Esophagus muscularis mucosa (tissue), 4 donors: Measurements from ENCODE around the gene SERTM1. TPM values are rescaled to one million over a fixed set of nuclear protein-coding genes. Genes with fewer than 3 reads are reported as not detected.

Experiments used
- DNase-seq: peaks from one replicate; pipeline ENCODE4 v3.0.0-alpha.2; 2017; ENCODE audit errors: extremely low spot score
- H3K27ac ChIP-seq, 4 donors: fragments of 200-600 bp; sonication (generic); replicated peaks in 1 of 4; 1 replicate in 3 of 4; 2 replicates in 1 of 4; pipeline ENCODE4 v1.5.1; 2016 to 2019; ENCODE audit warnings: mild to moderate bottlenecking in 1 of 4
- H3K27me3 ChIP-seq, 4 donors: fragments of 200-600 bp; sonication (generic); one replicate each; pipeline versions ENCODE4 v1.5.1 to v1.6.0; 2016 to 2019
- H3K36me3 ChIP-seq, 4 donors: fragments of 200-600 bp; sonication (generic); one replicate each; pipeline ENCODE4 v1.5.1; 2016 to 2019
- H3K4me1 ChIP-seq, 4 donors: fragments of 200-600 bp; sonication (generic); one replicate each; pipeline ENCODE4 v1.5.1; 2016 to 2019
- H3K4me3 ChIP-seq, 4 donors: fragments of 200-600 bp; sonication (generic); 1 replicate in 2 of 4; 2 replicates in 2 of 4; pipeline ENCODE4 v1.5.1; 2016 to 2019; ENCODE audit warnings: mild to moderate bottlenecking in 4 of 4, moderate library complexity in 1 of 4
- H3K9me3 ChIP-seq, 4 donors: fragments of 200-600 bp; sonication (generic); 1 replicate in 3 of 4; 2 replicates in 1 of 4; pipeline ENCODE4 v1.5.1; 2016 to 2019
- CTCF ChIP-seq, 3 experiments: fragments of 200-600 bp in 2 of 3; fragments of 450-650 bp in 1 of 3; sonication (generic) in 2 of 3; IDR thresholded peaks; one replicate each; pipeline ENCODE4 v1.5.1; 2017 to 2019; ENCODE audit warnings: antibody characterized with exemption in 3 of 3, mild to moderate bottlenecking in 2 of 3, moderate library complexity in 1 of 3
- EP300 ChIP-seq: sonication (generic); formaldehyde crosslinking; IDR thresholded peaks from one replicate; pipeline ENCODE4 v1.6.1; 2017; ENCODE audit warnings: antibody characterized with exemption
- POLR2A ChIP-seq: fragments of 450-650 bp; IDR thresholded peaks from one replicate; pipeline ENCODE4 v1.6.1; 2017; ENCODE audit warnings: antibody characterized with exemption, moderate library complexity, mild to moderate bottlenecking, low read depth
- POLR2AphosphoS5 ChIP-seq, 2 donors: sonication (generic); formaldehyde crosslinking; IDR thresholded peaks; one replicate each; pipeline ENCODE4 v1.6.1; 2017; ENCODE audit warnings: antibody characterized with exemption in 2 of 2
- WGBS: methylation state at CpG from one replicate; pipeline ENCODE4 v1.1.5; 2018; 5-methylcytosine and 5-hydroxymethylcytosine counted together
- intact Hi-C: fragments of 100-400 bp; cut with DNase I; formaldehyde crosslinking; loops from one replicate; pipeline ENCODE4 v1.15.1; 2023
- total RNA-seq, 4 donors: library from RNA; depleted of rRNA; stranded (reverse); fragments of >200 nt; gene quantifications; one replicate each; pipeline versions ENCODE4 v1.1.0 to v1.2.1, GENCODE V29; 2016

Gene SERTM1
- total RNA-seq, 4 donors from 2014 or later: under 0.01 to 0.33 (median 0.13) TPM; not detected in 1

- H3K36me3 ChIP-seq: no peaks in the 10 kb centered on the region
- H3K9me3 ChIP-seq: no peaks in the 10 kb centered on the region
- no peak for TF ChIP-seq POLR2A
- no peak for TF ChIP-seq POLR2AphosphoS5 (IDR thresholded peaks at IDR 0.05)
- no peak for TF ChIP-seq EP300
- DNase-seq: no peak
- no peaks in the 10 kb centered on the region for H3K4me1 ChIP-seq
- no peak overlapping the region for H3K27ac ChIP-seq
- no peak overlapping the region for H3K4me3 ChIP-seq
- intact Hi-C loops: no loop called here
- 81% methylated on average over 3 of the region's 3 CpGs for WGBS
- no peaks in the 10 kb centered on the region for H3K27me3 ChIP-seq
These were observed 71.6 kb downstream of the SERTM1 start for GRCh38 chr13:36745436-36745835.

- DNase-seq: no peak
- H3K9me3 ChIP-seq: no peaks in the 10 kb centered on the region
- intact Hi-C loops: no loop called here
These were observed 72.2 kb downstream of the SERTM1 start for GRCh38 chr13:36746051-36746450.

More at GRCh38 chr13:36746051-36746450, 72.2 kb downstream of the SERTM1 start:
- TF ChIP-seq POLR2A (no peak), CTCF (IDR thresholded peaks at IDR 0.05) (no peak), EP300 (no peak), POLR2AphosphoS5 (IDR thresholded peaks at IDR 0.05) (no peak)
- H3K27ac ChIP-seq: no peak overlapping the region
- H3K27me3 ChIP-seq: no peaks in the 10 kb centered on the region
- WGBS: 89% methylated on average over 2 of the region's 2 CpGs
- no peak overlapping the region for H3K4me3 ChIP-seq
- H3K4me1 ChIP-seq: no peaks in the 10 kb centered on the region
- no peaks in the 10 kb centered on the region for H3K36me3 ChIP-seq

Other genes with a start within 250 kb of the SERTM1 start
- under 1 TPM in 3 of 4 donors, not detected in 1; 0.26 to 0.83 (median 0.33) TPM for gene CCNA1, start 241.5 kb upstream of the SERTM1 start, total RNA-seq
- gene RFXAP, start 145.2 kb downstream of the SERTM1 start, total RNA-seq: 1 to 10 TPM; 3.3 to 4.6 (median 4.2) TPM
- 100 to 1,000 TPM in 1 of 4 donors, 10 to 100 TPM in 3; 44.0 to 108 (median 69.0) TPM for gene SMAD9, start 246.2 kb downstream of the SERTM1 start, total RNA-seq